GM12873 (cell line): ENCODE measurements around the gene SRSF4.

Experiments used
- CTCF ChIP-seq: IDR thresholded peaks from 2 replicates; pipeline ENCODE4 v1.5.1; 2012; ENCODE audit warnings: low read depth, mild to moderate bottlenecking, moderate library complexity, low read length, control low read depth; ENCODE audit not compliant: insufficient read depth; ENCODE audit errors: missing control alignments

SRSF4 gene

GRCh38 chr1:29121936-29122681 lies 59.6 kb downstream of the SRSF4 start:
- TF ChIP-seq CTCF = no peak

- TF ChIP-seq CTCF = no peak
These were observed 60.2 kb downstream of the SRSF4 start for GRCh38 chr1:29121516-29121935.

GRCh38 chr1:29120947-29121485 lies 60.7 kb downstream of the SRSF4 start:
- TF ChIP-seq CTCF = peak; percentile 80

GRCh38 chr1:29120367-29120766 lies 61.3 kb downstream of the SRSF4 start:
- no peak for TF ChIP-seq CTCF

- no peak for TF ChIP-seq CTCF
These were observed 62.4 kb downstream of the SRSF4 start for GRCh38 chr1:29119121-29119929.

- TF ChIP-seq CTCF = no peak
These were observed 64.3 kb downstream of the SRSF4 start for GRCh38 chr1:29117381-29117780.

- TF ChIP-seq CTCF = no peak
These were observed 67.0 kb downstream of the SRSF4 start for GRCh38 chr1:29114654-29115053.
